MM.1S (cell line): ENCODE measurements around the gene UBE2Q1.

Source experiments
- CTCF ChIP-seq: fragments of 300-600 bp; sonication (generic); IDR thresholded peaks from 2 replicates; pipeline ENCODE4 v1.5.1; 2016; ENCODE audit warnings: antibody characterized with exemption, low read length, mixed read lengths
- EZH2phosphoT487 ChIP-seq: fragments of 300-600 bp; sonication (generic); IDR thresholded peaks from 2 replicates; pipeline ENCODE4 v1.6.1; 2018; ENCODE audit warnings: antibody characterized with exemption, low read length

DNA sequence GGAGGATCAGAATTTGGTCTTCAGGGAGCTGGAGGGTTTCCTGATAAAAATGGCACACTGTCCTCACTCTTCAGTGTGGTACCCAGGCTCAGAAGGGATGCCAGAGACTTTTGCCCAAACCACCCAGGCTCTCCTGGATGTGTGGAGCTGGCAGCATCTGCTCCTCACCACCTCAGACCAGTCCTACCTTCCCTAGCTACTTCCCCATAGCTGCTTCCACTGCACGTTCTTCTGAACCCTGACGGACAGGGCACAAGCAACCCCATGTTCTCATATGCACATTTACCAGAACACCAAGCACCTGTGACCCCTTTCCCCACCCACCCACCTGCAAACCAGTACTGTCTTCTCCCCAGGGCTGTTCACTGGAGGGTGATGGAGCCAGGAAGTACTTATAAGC, 44.9 kb upstream of the UBE2Q1 start:
- TF ChIP-seq CTCF, result no peak
- no peak for TF ChIP-seq EZH2phosphoT487
